ENCODE results near the gene FKBP6. TPM values are rescaled to one million over a fixed set of nuclear protein-coding genes. Genes with fewer than 3 reads are reported as not detected.

Gene FKBP6
- total and polyA plus RNA-seq, 9 of the 15 experiments (the other 6 are each of a cell fraction or from before 2014, with no cell fraction given), result not detected

GRCh38 chr7:73341877-73342276 is 13.9 kb downstream of the FKBP6 start (continued):
- no peak for TF ChIP-seq ZFP91 (CRISPR knock-in tag; IDR thresholded peaks at IDR 0.05)
- no peak for TF ChIP-seq ZNF75A (CRISPR knock-in tag; IDR thresholded peaks at IDR 0.05)
- no peak for TF ChIP-seq HCFC1 (IDR thresholded peaks at IDR 0.05; ENCODE audit: low read depth, low read length)
- TF ChIP-seq ZNF318 (IDR thresholded peaks at IDR 0.05; ENCODE audit: borderline replicate concordance in 1 of 2, low read depth in 1 of 2), result peak in 1 of 2 experiments; percentile 76; a peak in 2 of 4 replicates
- no peak for TF ChIP-seq THRAP3 (IDR thresholded peaks at IDR 0.05; ENCODE audit: borderline replicate concordance)
- no peak for TF ChIP-seq ARID1B (IDR thresholded peaks at IDR 0.05)
- TF ChIP-seq ZNF511 (CRISPR knock-in tag; IDR thresholded peaks at IDR 0.05), result no peak
- no peak for TF ChIP-seq MYNN (IDR thresholded peaks at IDR 0.05)
- TF ChIP-seq MYNN (CRISPR knock-in tag; IDR thresholded peaks at IDR 0.05), result no peak
- TF ChIP-seq GTF2E2 (tag; IDR thresholded peaks at IDR 0.05), result no peak
- no peak for TF ChIP-seq CBFB (CRISPR knock-in tag; IDR thresholded peaks at IDR 0.05)
- TF ChIP-seq TAL1 (IDR thresholded peaks at IDR 0.05), result no peak
- TF ChIP-seq SREBF1 (IDR thresholded peaks at IDR 0.05; ENCODE audit: borderline replicate concordance, low read depth, low read length), result no peak
- TF ChIP-seq ZNF717 (CRISPR knock-in tag; IDR thresholded peaks at IDR 0.05), result no peak
- TF ChIP-seq BRD4 (IDR thresholded peaks at IDR 0.05), result no peak
